NCI-H2107 treated with DMSO at 0.1 percent for 48 hours (cell line): Measurements from ENCODE around the gene C20orf204.

Experiments used
- DNase-seq: peaks from one replicate; lab custom pipeline; 2025; ENCODE audit not compliant: unreplicated experiment; lab: John Stamatoyannopoulos, UW

C20orf204 gene

DNA sequence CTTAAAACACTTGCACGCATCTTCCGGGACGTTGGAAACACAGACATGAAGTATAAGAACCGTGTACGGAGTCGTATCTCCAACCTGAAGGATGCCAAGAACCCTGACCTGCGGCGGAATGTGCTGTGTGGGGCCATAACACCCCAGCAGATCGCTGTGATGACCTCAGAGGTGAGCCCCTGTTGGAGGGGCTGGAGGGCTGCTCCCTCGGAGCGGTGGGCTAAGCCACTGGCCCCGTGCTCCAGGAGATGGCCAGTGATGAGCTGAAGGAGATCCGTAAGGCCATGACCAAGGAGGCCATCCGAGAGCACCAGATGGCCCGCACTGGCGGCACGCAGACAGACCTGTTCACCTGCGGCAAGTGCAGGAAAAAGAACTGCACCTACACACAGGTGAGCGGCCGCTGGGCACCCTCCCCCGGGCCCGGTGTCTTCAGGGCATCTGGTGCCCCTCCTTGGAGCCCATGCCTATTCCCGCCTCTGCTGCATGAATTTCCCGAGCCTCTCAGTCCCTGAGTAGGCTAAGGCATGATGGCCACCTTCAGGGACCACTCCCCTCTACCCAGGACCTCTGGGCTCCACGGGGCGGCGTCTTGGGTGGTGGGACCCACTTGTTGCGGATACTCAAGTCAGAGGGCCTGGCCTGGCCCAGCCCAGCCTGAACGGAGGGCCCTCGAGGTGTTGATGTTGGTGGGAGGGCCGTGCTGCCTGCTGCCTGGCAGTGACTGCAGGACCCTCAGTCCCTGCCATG lies 34.4 kb downstream of the C20orf204 start:
- DNase-seq: no peak

DNA sequence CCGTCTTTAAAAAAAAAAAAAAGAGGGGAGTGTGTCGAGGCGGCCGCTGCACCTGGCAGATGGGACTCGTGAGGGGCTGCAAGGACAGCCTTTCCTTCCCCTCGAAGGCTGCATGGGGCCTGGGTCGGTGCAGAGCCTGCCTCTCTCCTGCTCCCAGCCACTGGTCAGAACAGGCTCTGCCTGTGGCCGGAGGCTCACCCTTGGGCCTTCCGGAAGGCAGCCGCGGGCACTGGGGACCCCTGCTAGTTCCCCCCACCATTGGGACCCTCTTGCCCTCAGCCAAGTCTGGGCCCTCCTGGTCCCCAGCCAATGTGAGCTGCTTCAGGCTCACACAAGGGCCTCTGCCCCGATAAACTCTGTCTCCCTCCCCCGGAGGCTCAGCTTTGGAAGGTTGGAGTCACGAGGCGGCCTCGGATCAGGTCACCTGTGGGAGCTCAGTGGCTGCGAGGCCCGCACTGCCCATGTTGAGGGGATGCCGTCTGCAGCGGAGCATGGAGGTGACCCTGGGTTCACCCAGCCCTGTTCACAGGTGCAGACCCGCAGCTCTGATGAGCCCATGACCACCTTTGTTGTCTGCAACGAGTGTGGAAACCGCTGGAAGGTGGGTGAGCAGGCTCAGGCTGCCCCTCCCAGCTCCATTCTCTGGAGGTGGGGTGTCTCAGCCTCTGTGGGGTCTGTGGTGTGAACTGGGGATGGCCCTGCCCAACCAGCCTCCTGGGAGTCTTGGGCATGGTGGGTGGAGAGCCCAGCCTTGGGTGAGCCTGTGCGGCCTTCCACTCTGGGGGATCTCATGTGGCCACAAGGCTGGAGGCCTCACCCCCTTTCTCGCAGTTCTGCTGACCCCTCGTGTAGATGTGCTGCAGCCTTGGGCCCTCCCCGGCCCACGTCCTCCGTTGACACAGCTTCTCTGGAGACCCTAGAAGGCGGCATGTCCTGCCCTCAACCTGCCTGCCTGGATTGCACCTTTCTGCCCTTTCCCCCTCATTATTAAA lies 35.7 kb downstream of the C20orf204 start:
- no peak for DNase-seq

DNA sequence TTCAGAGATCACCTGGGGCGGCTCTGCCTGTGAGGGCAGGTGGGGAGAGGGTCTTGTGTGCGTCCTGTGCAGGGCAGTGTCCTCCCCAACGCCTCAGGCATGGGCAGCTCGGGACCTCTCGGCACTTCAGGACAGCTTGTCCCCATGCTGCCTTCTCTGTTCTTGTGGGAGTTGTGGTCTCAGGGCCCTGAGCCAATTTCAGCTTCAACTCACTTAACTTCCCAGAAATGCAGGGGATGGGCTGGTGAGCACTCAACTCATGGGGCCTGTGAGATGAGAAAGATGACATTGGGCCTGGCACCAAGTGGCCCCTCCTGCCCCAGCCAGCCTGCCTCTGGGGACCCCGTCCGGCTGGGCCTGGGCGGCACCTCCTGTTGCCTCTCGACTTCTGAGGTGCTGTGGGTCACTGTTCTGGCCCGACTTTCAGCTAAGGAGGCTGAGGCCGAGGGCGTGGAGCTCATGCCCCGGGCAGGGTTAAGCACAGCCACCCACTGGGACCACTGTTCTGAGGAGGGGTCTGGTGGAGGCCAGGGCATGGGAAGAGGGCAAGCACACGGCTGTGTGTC lies 36.6 kb downstream of the C20orf204 start:
- DNase-seq: no peak

DNA sequence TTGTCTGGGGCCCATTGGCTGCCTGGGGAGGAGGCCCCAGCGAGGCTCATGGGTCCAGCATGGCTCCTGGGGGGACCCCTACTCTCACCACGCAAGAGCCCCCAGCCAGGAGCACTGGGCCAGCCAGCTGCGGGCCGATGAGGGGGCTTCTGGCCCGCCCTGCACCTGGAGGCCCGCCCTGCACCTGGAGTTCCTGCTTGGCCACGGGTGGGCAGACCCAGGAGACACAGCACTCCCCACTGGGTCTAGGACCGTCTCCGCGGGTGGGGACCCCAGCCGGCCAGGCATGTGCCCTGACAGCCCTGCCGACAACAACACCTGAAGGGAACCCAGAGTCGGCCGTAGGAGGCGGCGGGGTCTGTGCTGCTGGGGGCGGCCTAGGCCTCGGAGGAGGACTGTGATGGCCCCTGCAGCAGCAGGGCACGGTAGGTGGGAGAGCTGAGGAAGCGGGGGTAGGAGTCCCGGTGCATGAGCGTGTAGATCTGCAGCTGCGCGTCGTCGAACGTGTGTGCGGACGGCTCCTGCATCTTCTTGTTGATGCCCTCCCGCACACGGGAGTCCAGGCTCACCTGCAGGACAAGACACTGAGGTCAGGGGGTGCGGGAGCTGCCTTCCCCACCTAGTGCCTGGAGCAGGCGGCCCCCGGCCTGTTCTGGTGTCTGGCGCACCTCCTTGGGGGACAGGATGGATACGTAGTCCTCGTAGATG lies 37.6 kb downstream of the C20orf204 start:
- DNase-seq: no peak

DNA sequence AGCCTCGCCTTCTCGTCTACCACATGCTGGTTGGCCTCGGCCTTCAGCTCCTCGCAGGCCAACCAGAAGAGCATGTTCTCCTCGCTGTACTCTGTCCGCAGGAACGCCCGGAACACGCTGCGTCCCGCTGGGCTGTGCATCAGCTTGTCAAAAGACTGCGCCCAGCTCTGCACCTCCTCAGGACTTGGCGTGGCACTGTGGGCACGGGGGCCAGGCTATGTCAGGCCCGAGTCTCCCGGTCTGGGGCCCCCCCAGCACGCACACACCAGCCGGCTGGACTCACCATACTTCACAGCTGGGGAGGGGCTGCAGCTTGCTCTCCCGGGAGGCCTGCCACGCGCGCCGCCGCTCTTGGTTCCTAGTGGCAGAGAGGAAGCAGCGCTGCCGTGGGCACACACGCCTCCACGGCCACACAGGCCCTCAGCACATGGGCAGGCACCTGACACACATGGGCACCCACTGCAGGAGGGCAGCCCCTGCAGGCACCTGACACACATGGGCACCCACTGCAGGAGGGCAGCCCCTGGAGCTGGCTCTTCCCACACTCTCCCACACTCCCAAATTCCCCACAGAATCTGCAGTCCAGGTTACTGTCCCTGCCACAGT lies 38.3 kb downstream of the C20orf204 start:
- DNase-seq: no peak

DNA sequence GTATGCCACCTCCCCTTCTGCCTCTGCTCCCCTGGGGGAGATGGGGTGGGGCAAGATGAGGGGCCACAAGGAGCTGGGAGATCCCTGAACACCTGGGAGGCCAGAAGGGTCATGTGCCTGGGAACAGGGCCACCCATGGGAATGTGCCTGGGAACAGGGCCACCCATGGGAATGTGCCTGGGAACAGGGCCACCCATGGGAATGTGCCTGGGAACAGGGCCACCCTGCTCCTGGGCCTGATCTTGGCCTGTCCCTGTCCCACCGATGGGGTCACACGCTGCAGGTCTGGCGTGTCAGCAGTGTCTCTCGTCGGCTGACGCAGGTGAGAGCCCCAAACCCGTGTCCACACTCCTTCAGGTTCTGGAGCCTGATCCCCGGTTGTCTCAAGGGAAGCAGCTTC lies 39.0 kb downstream of the C20orf204 start:
- DNase-seq: no peak

DNA sequence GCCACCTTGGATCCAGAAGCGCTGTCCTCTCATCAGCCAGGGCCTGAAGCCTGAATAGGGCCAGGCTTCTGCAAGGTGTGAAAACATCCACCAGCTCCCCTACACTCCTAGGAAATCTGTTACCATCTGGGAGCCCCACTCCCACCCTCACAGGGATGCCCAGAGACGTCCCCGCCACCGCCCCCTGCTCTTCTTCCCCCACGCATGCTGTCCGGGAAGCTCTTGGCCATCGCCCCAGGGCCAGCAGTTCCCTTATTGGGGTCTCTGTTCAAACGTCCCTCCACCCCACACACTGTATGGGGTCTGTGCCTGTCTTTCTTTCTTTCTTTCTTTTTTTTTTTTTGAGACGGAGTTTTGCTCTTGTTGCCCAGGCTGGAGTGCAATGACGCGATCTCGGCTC lies 39.6 kb downstream of the C20orf204 start:
- DNase-seq: no peak

DNA sequence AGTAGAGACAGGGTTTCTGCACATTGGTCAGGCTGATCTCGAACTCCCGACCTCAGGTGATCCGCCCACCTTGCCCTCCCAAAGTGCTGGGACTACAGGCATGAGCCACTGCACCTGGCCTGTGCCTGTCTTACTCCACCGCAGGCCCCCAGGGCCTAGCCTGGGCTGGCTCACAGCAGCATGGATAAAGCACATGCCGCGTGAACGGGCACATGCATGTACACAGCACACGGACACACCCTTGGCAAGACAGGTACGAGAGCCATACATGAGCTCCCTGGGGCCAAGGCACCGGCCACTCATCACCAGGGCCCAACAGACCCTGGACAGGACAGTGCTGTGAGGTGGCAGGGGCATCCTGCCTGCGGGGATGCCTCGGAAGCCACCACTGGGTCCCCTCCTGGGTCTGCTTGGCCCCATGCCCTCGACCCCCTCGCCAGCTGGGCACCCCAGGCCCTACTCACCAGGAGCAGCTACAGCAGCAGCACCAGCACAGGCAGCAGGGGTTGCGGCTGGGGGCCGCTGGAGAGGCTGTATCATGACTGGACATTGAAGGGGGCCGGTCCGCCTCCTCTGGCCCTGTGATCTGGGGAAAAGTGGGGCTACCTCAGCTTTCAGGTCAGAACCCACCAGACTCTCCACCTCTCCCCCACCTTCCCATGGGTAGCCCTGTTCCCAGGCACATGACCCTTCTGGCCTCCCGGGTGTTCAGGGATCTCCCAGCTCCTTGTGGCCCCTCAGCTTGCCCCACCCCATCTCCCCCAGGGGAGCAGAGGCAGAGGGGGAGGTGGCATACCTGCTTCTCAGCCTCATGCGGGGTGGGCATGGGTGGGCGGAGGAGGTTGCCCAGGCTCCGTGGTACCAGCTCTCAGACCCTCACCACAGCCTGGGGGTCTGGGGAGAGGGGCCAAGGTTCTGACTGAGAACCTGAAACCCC lies 40.3 kb downstream of the C20orf204 start:
- DNase-seq: no peak

DNA sequence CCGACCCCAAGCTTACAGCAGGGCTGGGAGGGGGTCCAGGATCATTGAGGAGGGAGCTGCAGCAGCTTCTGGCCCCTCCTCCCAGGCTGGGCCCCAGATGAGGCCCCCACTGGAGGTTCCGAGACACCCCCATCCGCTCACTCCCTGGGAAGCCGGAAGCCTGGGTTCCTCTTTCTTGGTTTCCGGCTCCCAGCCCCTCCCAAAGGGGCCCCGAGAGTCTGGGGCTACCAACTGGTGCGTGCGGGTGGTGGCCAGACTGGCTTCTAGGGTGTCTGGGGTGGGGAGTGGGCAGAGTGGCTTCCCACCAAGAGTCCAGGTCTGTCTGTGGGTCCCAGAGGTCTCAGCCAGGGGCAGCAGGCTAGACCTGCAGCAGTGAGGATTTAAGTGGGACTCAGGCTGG lies 41.1 kb downstream of the C20orf204 start:
- no peak for DNase-seq

DNA sequence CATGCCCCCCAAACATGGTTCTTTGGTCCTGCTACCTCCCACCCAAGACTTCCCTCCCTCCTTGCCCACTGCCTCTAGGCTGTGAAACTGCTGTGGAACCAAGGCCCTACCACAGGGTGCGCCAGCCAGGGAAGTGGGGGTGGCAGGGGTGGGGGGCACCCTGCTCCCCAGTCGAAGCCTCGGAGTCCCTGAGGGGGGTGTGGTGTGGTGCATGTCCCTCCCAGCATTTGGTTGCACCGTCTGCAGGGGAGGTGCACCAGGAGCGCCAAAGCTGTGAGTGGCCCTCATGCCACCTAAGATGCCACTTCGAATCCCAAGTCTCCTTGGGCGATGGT lies 41.5 kb downstream of the C20orf204 start:
- DNase-seq: no peak

DNA sequence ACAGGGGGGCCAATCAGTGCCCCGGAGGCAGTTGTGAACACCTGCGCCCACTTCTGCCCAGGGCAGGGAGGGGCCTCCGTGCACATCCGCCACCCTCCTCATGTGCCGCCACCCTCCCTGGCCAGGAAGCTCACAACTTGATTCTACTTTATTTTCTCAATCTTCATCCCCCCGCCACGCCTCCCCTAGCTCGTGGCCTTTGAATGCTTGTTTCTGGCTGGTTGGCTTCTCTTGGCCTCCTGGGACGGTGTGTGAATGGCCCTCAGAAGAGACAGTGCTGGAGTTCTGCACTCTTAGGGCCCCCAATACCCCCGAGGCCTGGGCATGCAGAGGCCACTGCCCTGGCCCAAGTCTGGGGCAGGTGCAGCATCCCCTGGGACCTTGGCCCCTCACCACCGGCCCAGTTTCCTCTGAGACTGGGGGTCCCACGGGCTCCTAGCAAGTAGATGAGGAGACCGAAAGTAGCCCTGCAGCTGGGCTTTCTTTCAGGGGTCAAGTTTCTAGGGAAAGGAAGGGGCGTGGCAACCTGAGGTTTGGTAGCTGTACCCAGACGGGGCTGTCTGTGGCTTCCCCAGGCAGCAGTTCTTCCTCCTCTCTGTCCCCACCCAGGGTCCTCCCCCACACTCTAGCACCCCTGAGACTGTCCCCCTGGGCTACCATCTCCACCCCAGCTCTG lies 42.0 kb downstream of the C20orf204 start:
- no peak for DNase-seq

DNA sequence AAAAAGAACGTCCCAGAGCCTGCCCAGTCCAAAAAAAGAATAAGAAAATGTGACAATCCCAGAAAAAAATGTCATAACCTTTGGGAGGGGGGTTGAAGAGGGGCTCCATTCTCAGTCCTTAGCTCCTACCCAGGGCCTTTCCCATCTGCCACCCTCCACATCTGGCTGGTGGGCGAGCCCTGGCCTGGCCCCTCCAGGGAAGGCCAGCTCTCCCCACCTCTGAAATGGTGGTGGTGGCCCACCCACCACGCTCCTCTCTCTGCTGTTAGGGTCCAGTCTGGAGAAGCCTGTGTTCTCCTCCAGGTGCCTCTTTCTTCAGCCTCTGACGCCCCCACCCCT lies 42.9 kb downstream of the C20orf204 start:
- DNase-seq: no peak

DNA sequence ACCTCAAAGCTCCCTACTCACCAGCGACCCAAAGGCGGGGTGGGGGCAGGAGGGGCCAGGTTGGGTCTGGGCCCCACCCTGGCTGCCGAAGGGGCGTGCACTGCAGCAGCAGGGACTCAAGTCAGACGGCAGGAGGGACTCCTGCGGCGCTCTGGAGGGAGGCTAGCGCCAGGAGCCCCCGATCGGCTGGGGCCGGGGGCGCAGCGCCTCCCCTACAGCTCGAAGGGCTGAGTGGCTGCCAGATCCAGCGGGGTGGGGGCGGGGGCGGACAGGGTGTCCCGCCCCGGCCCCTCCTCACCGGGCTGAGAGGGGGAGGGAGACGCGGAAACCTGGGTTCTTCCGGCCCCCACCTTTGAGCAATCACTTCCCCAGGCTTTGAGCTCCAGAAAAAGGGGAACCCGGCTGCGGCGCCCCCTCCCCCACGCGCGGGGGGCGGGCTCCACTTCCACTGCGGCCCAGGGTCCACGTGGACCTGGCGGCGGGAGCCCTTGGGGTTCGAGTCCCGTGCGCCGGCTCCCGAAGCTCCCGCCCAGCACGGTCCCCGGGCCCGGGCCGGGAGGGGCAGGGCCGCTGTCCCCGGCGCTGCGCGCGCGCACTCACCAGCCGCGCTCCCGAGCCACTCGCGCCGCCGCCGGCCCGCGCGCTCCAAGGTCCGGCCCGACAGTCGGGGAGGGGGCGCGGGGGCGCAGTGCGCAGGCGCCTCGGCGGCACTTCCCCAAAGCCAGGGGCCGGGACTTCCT lies 43.5 kb downstream of the C20orf204 start, which contains the start of gene RGS19:
Gene RGS19 (minus strand): TSS at position 246 of the 740 bp plus-strand sequence. CDS start 2,632 bp downstream, outside the sequence.
- no peak for DNase-seq

DNA sequence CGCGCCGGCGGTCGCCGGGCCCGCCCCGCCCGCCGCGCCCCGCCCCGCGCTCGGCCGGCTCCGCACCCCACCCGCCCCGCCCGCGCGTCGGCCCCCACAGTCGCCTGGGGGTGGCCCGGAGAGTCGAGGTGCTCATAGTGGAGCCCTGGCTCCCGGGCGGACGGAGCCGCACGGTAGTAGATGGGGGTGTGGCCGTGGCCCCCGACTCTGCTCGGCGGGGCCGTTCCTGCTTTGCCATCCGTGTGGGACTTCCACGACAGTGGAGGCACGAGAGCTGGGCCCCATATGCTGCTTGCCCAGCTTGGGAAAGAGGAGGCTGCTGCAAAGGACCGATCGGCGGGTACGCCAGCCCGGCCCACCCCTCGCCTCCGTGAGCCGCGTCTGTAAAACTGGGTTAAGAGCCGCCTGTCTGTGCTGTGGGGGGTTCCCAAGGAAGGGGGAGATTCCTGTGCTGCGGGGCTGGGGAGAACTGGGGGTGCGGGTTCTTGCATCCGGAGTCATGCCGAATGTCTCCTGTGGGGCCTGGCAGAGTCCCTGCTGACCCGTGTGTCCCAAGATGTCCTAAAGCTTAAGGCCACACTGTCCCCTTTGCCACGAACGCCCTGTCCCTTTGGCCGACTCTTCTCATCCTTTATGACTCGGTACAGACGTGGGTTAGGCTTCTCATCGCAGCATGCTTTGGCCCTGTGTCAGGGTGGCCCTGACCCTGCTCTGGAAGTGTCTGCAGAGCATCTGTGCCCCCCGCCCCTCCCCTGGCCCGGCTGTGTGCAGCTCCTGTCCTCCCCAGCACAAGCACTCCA lies 44.2 kb downstream of the C20orf204 start, which contains the start of gene OPRL1:
Gene OPRL1 (plus strand): TSS at position 70 of the 800 bp plus-strand sequence. CDS start 12,639 bp downstream, outside the sequence.
- DNase-seq: no peak

DNA sequence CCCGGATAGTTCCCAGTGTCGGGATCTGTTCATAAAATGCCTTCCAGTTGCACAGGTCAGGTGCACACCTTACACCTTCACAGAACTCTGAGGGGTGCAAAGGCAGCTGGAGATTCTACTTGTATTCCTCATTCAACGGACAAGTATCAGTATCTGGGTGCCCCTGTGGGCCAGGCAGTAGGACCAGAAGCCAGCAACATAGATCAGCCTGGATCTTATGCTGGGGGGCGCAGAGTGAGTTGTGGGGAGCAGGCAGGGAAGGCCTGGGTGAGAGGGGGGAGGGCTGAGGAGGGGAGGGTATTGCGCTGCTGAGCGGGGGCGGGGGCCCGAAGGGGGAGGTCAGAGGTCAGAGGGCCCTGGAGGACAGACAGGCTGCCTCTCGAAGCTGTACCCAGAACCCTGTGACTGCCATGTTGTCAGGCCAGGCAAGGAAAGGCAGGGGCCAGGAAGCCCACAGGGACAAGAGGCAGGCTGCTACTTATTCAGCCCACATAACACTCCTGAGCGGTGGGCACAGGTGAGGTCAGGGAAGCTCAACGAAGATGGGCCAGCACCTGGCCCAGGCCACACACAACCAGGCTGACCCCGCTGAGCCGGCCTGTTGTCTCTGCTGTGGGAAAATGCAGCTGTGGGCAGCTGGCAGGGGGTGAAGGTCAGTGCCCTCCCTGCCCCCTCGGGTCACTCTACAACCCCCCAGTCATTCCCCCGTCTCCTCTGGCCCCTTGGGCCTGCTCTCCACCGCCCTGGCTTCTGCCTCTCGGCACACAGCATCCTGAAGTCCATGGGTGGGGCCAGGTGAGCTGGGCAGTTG lies 45.0 kb downstream of the C20orf204 start:
- DNase-seq: no peak

DNA sequence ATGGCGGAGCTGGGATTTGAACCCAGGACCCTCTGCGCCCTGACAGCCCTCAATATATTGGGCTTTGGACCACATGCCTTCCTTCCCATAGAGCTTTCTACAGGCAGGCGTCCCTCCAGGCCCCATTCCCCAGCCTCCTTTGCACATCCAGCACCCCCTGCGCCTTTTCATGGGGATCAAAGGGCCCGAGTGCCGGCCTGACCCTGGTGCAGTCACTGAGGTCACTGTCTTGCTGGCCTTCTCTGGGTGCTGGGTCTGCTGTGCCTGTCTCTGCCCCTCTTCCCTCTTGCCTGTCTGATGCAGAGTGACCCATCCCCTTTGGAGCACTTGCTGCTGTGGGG lies 45.6 kb downstream of the C20orf204 start:
- no peak for DNase-seq
